ENCODE data around the gene SESN1.

Gene SESN1

DNA sequence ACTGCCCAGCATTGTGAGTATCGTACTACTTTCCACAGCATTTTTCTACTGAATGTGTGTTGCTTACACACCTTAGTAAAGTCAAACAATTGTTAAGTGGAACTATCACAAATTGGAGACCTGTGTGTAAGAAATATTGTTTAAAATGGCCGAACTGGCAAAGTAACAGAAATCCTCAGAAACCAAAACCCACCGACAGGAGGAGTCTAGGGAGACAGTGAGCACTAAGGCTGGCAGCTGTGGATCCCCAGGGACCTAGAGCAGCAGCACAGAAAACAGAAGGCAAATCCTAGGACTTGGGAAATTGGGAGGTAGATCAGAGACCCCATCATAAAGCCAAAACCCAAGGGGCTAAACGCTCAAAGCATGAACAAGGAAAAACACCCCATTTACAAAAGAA is 69.9 kb downstream of the SESN1 start:
- DNase-seq, result no peak

DNA sequence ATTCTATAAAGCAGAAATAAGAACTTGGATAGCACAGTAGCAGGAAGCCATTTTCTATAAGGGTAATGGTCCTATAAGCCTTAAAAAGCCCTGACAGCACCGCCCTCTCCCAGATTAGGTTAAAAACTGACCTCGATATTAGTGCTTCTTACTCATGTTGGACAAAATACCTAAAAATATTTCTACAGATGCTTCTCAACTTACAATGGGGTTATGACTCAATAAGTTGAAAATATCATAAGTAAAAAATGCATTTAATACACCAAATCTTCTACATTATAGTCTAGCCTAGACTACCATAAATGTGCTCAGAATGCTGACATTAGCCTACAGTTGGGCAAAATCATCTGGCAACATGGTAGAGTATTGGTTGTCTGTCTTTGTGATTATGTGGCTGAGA is 70.3 kb downstream of the SESN1 start:
- no peak for DNase-seq

DNA sequence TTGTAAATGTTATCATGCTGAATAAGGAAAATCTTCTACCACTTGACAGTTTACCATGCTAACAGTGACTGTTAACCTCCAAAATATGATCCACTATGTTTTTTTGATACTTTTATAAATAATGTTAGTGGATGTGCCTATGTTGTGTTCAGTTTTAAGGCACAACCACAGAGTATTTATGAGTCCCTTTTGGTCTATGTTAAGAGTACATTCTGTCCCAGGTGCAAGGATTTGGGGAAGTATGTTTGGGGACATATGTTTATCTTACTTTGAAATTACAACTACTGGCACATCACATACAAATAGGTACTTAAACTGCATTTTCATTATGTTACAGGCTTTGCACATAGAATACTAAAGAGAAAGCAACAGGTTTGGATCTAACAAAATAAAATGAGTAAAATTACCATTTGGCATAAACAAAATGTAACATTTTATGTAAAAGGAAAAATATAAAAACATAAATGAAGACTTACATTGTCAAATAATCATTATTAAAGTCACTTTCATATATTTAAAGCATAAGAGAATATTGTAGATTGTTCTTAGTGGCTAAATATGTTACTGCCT is 71.2 kb downstream of the SESN1 start:
- DNase-seq, result no peak

DNA sequence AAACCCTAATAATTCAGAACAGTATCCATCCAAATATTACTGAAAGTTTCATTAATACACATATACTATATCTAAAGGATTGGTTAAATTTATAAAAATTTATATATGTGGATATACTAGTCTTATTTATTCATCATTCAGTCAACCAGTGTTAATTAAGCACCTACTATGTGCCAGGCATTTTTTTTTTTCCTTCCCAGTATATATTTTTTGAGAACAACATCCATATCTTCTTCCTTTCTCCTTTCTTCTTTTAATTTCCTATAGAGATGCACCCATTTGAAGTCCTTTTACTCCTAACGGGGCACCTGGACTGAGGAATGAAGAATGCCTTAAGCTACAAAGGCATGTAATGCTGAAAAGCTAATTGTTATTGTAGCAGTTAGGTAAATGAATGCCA is 72.8 kb downstream of the SESN1 start:
- no peak for DNase-seq

DNA sequence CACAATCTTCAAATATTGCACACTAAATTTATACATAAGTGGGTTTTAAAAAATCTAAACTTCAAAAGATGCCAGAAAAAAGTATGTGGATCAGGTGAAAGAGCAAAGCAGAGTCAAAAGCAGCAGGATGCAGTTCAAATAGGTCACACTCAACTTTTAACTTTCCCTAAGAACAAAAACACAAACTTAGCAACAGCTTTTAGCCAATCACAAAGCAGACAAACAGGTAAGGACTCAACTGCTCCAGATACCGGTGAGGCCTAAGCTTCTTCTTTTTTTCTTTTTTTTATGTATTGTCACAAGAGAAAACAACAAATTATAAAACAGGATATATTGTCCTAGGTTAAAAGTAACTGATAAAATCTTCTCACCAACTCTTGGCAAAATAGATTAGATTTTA is 74.7 kb downstream of the SESN1 start:
- no peak for DNase-seq

DNA sequence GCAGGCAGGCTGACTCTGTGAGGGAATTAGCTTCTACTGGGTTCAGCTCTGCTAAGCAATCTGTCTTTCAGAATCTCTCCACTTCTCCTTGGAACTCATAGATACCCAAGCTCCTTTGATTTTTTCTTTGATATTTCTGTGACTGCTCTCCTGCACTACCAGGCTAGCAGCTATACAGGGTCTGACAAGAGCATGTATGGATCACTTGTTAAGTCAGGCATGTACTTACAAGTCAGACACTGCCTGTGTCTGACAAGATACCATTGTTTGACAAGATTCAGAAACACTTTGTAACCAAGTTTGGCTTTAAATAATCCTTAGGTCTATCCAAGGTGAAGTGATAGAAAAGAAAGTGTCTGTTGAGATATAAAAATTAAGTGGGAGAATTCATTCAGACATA is 79.5 kb downstream of the SESN1 start:
- DNase-seq, result no peak

DNA sequence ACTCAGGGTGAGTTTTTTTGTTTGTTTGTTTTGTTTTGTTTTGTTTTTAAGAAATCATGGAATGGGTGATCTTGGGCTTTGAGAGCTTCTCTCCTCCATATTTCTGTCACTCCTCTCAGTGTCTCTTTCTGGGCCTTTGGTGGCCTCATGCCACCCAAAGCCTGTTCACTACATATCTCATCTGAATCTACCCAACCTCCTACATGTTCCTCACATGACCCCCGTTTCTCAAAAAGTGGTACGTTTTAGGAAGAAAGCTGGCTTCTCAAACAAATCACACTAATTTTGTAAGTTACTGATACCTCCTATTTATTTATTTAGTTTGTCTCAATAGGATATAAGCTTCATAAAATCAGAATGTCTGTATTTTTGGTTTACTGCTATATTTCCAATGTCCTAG is 80.0 kb downstream of the SESN1 start:
- no peak for DNase-seq

DNA sequence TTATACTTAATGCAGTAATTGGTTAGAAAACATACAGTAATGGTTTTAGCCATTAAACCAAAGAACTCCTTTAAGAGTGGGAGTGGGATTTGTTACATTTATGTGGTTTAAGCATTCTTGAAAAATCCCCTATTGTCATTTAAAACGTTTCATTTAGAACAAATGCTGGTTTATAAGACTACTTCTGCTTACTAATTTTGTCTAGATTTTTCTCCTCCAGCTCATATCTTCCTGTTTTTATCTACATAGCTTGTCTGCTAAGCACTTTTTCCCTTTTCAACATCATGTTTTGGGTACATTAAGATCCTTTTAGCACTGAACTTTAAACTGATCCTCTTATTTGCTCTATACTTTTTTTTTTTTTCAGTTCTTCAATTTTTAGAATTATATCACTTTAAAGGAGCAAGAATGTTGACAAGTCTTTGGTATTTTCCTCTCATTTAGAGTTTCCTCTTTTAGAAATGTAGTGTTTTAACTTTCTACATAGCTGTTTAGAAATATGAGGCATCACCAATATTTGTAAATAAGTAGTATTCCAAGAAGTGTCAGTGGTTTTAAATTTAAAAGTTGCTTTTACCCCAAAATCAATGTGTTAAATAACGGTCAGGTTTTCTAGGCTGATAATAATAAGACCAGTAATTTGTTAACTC is 80.9 kb downstream of the SESN1 start:
- DNase-seq, result no peak

DNA sequence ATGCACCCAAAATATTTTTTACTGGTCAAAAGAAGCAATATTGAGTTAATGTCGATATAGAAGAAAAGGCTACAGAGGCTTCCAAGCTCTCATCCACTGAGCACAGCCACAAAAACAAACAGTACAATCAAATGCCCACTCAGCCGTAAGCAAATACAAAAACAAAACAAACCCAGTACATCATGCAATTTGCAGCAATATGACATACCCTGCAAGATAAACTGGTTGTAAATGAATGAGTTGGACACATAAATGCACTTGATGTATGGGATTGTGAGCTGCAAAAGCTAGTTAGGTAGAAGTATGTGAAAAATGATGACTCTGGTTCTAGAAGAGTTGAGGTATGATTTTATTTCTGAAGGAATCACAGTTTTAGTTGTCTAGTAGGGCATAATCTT is 83.9 kb downstream of the SESN1 start:
- no peak for DNase-seq

DNA sequence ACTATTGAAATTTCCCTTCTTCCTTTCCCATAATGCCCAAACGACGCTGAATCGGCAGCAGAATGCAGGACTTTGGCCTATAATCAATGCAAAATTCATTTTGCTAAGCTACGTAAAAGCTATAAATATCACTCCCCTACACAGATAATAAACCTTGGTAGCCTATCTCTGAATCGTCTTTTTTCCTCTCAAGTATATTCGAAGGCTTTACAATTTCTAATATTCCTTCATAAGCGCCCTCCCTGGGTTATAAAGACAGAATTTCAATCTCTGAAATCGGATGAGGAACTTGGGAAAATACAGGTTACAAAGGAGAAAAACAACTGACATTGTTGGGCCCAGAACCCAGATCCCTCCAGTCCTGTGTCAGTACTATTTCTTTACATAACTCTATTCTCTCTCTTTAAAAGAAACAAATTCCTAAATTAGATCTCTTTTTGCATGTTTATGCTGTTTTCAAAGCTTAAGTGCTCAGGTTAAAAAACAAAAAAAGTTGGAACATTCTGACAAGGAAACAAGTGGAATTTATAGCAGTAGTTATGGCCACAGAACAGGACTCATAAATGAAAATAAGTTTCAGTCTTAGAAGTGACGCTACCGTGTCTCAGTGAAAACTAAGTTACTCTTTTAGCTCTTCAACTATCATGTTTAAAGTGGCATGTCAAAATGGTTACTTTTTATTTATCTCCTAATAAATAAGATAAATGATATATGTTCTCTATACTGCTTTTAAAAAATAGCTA is 84.5 kb downstream of the SESN1 start:
- no peak for DNase-seq

DNA sequence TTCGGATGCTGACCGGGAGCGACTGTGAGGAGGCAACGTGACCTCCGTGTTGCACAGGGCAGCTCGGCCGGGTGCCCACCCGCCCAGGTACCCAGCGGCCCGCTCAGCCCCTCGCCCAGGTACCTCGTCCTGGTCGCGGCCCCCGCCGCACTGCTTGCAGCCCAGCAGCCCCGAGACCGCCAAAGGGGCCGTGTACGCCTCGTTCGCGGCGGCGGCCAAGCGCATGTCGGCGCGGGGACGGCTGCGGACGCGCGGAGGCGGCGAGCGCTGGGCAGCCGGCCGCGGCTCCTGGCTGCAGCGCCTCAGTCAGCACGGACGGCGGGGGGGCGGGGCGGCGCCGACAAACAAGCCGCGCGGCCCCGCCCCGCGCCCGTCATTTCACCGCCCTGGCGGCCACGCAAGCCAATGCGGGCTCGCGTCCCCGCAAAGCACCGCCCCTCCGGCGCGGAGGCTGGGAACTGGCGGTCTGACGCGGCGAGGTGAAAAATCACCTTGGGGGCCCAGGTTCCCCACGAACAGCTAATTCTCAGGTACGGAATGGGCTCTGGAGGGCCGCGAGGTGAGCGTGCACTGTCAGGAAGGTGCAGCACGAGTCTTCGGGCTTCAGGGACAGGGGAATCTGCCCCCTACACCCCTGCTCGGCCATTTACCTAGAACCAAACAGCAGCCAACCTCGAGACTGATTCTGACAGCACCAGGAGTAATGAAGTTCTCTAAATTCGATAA is 85.2 kb downstream of the SESN1 start:
- DNase-seq, result peak; percentile 89 to 91

DNA sequence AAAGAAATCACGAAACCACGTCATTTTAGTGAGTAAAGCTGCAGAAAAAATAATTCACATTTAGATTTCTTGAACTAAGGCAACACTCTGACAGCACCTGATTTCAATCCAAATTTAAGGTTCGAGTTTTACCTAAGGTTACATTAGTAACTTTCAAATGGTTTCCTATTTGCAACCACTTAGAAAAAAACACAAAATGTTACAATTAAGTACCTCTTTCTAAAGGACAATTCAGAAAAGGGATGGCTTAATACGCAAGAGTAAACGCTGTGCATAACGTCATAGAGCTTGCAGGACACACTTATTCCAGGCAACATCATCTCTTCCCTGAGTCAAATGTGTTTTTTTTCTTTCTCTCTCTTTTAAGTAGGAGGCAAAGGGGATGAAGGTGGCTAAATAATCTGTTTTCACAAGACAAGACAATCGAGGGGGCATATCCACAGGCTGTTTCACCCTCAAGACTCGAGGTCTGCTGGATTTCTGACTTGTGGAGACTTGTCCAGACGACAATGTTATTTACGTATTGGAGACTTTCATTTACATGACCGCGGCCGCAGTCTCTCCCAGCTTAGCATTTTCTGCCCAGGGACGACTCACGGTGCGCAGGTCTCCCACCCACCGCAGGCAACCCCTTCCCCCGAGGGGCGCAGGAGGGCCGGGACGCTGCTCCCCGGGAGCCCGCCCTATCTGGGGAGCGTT is 86.0 kb downstream of the SESN1 start:
- DNase-seq, result peak; percentile 5

DNA sequence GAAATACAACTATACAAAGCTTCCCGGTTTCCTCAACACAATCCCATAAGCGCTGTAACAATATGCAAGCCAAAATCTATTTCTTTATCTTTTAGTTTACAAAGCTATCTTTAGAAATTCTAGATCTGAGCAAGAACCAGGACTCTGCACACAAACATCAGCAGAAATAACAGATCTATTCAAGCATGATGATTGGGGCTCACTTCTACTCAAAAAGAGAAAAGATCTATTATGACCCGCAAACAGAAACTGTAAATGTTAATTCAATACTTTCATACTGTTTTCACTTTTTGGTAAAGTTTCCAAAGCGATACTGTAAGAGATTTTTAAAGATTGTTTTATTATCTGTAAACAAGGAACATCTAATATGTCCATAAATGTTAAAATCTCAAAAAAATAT is 86.6 kb downstream of the SESN1 start:
- no peak for DNase-seq

DNA sequence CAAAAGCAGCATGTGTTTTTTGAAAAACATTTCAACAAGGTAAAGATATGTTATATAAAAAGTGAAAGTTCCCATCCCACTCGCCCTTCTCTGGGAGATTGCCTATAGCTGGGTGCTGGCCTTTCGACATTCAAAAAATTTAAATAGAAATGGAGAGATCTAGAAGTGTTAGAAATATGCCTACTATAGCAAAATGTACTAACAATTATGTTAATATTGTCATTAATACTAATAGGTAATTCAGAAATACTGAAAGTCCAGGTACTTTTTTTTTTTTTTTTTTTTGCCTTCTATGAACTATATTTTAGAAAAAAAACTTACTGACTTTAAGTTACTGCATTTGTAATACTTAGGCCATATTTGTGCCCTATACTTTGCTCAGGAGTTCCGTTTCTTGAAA is 87.1 kb downstream of the SESN1 start:
- DNase-seq, result no peak

DNA sequence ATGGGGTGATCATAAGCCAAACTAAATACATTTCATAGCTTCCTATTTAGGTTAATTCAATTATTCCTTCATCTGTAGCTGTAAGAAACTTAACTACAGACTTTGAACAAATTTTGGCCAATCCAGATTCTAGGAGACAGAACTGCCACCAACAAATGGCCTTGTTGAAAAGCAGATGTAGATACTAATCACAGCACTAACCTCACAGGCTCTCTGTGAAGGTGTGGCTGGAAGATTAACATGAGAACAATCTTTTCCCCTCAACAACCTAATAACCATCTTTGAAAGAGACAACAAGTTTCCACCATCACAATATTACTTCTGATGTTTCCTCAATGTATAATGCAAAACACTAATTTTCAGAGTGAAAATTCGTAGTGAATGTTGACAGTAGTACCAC is 87.8 kb downstream of the SESN1 start:
- no peak for DNase-seq

DNA sequence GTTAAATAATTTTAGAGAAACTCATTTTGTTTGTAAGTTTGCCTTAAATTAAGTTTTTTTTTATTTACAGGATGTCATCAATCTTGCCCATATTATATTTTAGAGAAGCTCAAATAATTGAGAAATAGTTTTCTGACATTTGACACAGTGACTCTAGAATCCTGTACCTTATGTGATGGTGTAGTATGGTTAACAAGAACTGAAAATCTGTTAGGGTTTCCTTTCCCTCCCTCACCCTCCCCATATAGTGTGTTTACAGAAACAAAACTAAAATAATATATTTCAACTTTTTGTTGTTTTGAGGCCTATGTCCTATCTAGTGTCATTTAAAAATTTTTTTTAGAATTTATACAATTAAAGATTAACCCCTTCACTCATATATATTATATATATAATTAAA is 91.8 kb downstream of the SESN1 start:
- no peak for DNase-seq

DNA sequence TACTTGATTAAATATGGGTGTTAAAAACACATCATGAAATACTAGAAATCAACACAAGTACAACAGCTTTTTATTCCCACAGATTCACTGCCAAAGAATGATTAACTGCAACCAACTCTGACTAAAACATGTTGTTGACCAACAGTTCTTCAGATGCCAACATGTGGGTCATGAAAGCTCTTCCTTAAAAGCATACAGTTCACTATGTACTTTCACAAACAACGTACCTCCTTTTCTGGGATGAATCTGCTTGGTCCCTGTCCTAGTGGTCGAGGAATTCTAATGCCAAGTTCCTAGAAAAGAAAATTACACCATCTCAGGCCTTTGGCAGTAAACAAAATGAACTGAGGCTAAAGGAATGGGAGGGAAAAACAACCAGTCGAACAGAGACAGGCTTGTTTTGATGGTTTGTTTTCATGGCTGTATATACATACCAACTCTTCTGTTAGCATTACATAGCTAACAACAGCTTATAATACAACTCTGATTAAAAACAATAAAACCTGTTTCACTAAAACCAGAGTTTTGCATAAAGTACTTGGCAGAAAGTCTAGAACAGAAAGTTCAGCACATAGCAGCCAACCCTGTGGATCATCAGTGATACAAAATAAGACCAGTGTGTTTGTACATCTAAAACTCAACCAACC is 92.5 kb downstream of the SESN1 start:
- DNase-seq, result no peak

DNA sequence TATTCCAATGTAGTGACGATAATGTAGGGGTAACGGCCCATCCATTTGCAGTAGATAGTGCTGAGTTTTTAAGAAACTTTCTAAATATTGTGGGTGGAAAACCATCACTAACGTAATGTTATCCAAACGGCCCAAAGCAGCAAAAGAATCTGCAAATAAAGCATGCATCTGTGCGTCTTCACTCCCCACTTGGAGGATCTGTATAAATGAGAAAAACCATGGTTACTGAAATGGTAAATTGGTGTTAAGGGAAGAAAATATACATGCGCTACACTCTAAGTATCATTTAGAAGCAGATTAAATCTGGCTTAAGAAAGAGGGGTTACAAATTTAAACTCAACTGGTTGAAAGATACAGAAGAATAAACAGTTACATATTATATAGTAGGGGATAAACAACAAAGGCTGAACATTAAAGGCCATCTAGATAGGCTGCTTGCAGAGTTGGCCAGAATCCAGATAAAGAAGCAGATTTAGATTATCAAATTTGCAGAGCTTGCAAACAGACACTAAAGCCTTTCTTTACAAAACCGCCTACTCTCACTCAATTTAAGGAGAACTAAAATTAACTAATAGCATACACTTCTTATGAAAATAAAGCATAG is 93.3 kb downstream of the SESN1 start:
- no peak for DNase-seq

DNA sequence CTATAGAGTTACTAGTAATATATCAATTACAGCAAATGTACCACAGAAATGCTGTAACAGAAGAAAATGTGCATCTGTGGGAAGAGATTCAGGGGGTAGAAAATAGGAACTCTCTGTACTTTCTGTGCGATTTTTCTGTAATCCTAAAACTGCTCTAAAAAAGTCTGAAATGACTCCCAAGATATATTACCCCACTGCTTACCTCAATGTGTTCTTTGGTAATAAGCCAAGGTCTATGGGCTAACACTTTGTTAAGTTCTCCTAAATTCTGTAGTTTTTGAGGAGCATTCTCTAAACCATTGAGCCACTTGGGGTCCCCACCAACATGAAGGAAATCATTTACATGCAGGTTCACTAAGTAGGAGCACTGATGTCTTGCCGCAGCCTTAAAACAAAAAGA is 94.4 kb downstream of the SESN1 start:
- DNase-seq, result no peak

DNA sequence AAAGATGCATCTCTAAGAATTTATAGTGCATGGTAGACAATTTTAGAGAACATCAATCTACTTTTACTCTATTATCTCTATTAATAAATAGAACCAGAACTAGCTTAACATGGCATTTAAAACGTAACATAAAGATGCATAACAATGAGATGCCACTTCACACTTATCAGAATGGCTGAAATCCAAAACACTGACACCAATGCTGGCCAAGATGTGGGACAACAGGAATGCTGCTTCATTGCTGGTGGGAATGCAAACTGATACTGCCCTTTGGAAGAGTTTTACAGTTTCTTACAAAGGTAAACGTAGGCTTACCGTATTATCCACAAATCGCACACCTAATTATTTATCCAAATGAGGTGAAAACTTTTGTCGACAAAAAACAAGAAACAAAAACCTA is 95.2 kb downstream of the SESN1 start:
- DNase-seq, result no peak

DNA sequence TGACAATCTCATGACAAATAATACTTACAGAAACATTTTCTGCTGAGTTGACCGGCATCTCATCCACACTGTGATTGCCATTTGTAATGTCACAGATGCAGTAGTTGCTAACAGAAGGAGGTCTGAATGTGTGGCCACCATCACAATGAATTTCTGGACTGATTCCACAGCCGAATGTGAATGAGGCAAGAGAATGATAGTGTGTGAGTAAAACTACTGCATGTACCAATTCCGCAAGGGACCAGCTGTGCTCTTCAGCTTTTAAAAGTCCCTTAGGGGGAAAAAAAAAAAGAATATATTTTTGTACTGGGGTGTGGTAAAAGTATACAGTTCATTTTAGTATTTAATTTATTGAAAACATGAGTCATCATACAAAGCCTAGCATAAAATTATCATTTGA is 96.2 kb downstream of the SESN1 start:
- no peak for DNase-seq

DNA sequence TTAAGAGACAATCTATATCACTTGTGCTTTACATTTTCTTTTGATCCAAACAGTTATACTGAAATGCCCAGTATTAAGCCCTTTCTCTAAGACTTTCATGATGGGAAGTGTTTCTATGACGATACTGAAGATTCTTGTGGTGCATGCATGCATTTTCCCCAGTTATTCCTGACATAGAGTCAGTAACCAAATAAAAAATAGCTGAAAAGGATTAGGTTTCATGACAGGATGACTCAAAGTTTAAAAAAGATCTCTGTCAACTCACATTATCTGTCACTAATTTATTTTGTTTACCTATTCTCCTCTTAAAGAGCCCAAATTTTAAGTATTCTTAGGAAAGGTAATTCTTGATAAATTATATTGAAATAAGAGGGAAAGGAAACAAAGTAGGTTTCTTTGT is 98.4 kb downstream of the SESN1 start:
- no peak for DNase-seq

Measured in activated CD4-positive, alpha-beta T cell treated with anti-CD3 and anti-CD28 coated beads for 4 hours (primary cell).